Measurements from ENCODE around the gene QRFP. TPM values are rescaled to one million over a fixed set of nuclear protein-coding genes. Genes with fewer than 3 reads are reported as not detected.

The QRFP gene
- total RNA-seq, 6 experiments from 2014 or later = 3.3 TPM; not detected in 5

DNA sequence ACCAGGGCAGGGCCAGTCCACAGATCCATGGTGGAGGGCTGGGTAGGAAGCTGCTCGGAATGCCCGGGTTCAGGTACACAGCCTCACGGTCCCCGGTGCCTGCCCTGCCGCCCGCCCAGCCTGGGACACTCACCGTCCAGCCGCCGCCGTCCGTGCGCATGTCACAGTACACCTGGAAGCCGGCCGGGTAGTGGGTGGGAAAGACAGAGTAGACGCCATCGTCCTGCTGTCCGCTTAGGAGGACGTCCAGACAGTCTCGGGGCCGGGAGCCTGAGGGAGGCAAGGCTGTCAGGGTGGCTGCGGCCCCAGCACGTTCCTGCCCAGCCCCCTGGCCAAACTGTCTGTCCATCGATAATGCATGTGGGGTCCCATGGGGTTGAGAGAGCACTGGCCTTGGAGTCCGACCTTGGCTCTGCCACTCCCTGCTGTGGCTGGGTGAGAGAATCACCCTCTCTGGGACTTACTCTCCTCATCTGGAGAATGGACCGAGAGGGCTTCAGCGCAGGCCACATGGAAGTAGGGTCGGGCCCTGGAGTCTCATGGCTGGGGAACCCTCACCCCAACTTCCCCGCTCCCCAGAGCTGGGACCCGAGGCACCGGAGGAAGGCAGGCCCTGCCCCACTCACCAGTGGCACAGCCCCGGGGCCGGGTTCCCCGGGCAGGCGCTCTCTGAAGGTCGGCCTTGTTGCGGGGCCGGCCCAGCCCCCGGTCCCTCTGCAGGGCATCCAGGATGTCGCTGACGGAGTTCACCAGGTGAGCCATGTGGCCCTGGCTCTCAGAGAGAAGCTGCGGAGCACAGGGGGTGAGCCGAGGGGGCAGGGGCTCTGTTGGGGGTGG, 27.2 kb upstream of the QRFP start:
- no peak overlapping the region for H3K4me3 ChIP-seq
- WGBS (ENCODE audit: insufficient coverage, low coverage, low lambda C conversion rate, missing lambda C conversion rate) = no CpG with 5 or more reads among the region's 42 CpGs
- H3K27ac ChIP-seq = no peak overlapping the region
- no peak for TF ChIP-seq CTCF (IDR thresholded peaks at IDR 0.05)
- TF ChIP-seq POLR2A (IDR thresholded peaks at IDR 0.05) = no peak
- no peaks in the 10 kb centered on the region for H3K27me3 ChIP-seq
- no peak for ATAC-seq
- H3K9me3 ChIP-seq = no peaks in the 10 kb centered on the region
- no peaks in the 10 kb centered on the region for H3K36me3 ChIP-seq
- no peaks in the 10 kb centered on the region for H3K4me1 ChIP-seq
- intact Hi-C loops (cut with DNase I) = no loop called here
- no peak for DNase-seq

DNA sequence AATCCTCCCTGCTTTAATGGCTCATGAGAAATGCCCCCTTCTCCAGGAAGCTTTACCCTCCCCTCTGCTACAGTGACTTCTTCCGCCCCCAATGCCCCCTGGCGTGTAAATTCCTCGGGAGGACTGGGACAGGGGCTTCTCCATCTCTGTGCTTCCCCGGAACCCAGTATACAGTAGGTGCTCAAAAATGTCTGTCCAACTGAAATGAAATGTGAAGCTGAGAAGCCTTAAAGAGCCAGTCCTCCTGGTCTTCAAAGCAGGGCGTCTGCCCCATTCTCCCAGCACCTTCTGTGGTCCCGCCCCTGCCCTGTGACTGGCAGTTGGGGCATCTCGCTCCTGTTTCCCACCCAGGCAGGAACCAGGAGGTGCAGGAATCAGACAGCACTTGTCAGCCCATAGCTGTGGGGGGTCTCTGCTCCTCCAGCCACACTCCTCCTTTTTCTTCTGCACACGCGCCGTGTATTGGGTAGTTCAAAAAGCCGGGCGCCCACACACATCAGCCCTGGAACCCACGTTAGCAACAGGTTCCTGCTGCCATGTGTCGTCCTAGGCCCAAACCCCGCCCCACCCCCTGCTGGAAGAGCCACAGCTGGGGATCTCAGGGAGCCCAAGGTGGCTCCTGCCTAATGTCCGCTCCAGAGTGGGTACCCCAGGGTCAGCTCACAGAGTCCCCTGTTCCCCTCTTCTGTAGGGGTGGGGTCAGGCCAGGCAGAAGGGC, 26.4 kb upstream of the QRFP start:
- Histone ChIP-seq H3K27ac (no peak overlapping the region), H3K4me1 (no peaks in the 10 kb centered on the region), H3K36me3 (no peaks in the 10 kb centered on the region), H3K27me3 (no peaks in the 10 kb centered on the region), H3K4me3 (no peak overlapping the region), H3K9me3 (no peaks in the 10 kb centered on the region)
- intact Hi-C loops (cut with DNase I) = no loop called here
- 41% methylated on average over 6 of the region's 16 CpGs for WGBS (ENCODE audit: insufficient coverage, low coverage, low lambda C conversion rate, missing lambda C conversion rate)
- no peak for ATAC-seq
- no peak for TF ChIP-seq POLR2A (IDR thresholded peaks at IDR 0.05)
- TF ChIP-seq CTCF (IDR thresholded peaks at IDR 0.05) = no peak
- no peak for DNase-seq

DNA sequence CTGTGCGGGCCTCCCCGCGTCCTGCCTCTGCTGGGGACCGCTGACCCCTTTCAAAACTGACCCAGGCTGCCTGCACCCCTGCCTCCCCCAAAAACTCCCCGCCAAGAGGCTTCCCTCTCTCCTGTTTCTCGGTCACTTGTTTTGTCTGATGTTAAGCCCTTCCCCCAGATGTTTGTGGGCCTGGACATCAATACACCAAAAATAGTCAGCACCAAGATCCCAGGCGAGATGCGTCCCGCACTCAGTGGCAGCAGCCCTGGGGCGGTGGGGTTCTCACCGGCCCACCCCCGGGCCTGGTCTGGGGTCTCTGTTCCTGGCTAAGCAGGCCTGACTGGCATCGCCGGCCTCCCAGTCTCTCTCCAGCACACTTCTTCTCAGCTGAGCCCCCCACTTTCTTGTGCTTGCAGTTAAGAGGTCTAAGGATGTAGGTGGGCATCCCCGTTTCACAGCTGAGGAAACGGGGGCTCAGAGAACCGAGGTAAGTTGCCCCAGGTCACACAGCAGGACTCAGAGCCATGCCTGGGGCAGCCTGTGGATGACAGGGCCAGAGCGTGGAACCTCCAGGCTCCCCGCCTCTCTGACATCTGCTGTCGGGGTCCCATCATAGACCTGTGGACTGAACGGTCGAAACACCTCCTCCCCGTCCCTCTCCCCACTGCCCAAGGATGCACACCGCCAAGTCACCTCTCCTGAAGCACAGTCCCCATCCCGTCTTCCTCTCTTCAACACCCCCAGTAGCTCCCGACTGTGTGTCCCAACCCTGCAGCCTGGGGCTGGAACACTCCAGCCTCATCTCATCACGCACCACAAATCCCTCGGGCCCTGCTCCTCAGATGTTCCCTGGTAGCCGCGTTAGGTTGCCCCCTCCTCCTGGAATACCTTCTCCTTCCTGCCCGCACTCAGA, 25.6 kb upstream of the QRFP start:
- TF ChIP-seq POLR2A (IDR thresholded peaks at IDR 0.05) (no peak), CTCF (IDR thresholded peaks at IDR 0.05) (no peak)

DNA sequence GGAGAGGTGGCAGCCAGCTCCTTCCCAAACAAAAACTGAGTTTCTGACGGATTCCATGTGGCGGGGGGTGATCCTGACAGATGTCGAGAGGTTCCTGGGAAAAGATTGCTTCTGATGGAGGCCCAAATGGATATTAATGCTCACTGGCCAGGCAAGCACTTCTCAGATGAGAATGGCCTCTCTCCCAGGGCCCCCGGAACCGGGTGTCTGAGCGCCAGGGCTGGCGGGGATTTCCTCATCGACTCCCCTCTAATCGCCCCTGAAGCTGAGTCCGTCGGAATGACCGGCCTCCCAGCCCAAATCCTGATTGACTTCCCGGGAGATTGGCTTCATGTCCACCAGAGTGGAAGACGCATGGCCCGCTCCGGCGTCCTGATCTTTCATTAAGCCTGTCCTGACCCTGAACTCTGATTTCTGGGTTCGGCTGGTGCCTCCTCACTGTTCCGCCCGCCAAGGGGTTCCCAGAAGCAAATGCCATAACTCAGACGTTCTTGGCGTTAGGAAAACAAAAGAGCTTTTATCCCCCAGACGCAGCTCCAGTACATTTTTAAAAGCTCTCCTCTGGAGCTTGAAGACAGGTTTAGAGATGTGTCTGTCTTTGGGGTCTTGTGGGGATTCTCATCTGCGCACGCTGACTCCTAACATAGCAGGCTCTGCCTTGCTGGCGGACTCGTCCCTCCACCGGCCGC, 24.8 kb upstream of the QRFP start:
- TF ChIP-seq CTCF (IDR thresholded peaks at IDR 0.05) = no peak
- TF ChIP-seq POLR2A (IDR thresholded peaks at IDR 0.05) = no peak
- WGBS (ENCODE audit: insufficient coverage, low coverage, low lambda C conversion rate, missing lambda C conversion rate) = 39% methylated on average over 13 of the region's 29 CpGs
- no peaks in the 10 kb centered on the region for H3K36me3 ChIP-seq
- no peak overlapping the region for H3K27ac ChIP-seq
- H3K27me3 ChIP-seq = no peaks in the 10 kb centered on the region
- DNase-seq = no peak
- no peak for ATAC-seq
- intact Hi-C loops (cut with DNase I) = no loop called here
- no peaks in the 10 kb centered on the region for H3K4me1 ChIP-seq
- no peak overlapping the region for H3K4me3 ChIP-seq
- H3K9me3 ChIP-seq = no peaks in the 10 kb centered on the region

More for the DNA sequence above, 25.6 kb upstream of the QRFP start:
- H3K4me1 ChIP-seq = no peaks in the 10 kb centered on the region
- H3K27me3 ChIP-seq = no peaks in the 10 kb centered on the region
- ATAC-seq = no peak
- intact Hi-C loops (cut with DNase I) = no loop called here
- WGBS (ENCODE audit: insufficient coverage, low coverage, low lambda C conversion rate, missing lambda C conversion rate) = 68% methylated on average over 13 of the region's 31 CpGs
- H3K27ac ChIP-seq = no peak overlapping the region
- H3K4me3 ChIP-seq = no peak overlapping the region
- no peak for DNase-seq
- H3K36me3 ChIP-seq = no peaks in the 10 kb centered on the region
- no peaks in the 10 kb centered on the region for H3K9me3 ChIP-seq

Measured in right lobe of liver (tissue), 6 donors.